Activated naive CD8-positive, alpha-beta T cell treated with anti-CD3 and anti-CD28 coated beads, Interleukin-2, amount 50 U/mL, for 24 hours (primary cell): ENCODE data around the gene TRPC4AP.
"Not testable (repeated sequence)": the region's sequence is repeated elsewhere in the genome, so short reads cannot be mapped to it uniquely, and the experiment has no call there.

Source experiments
- ATAC-seq: fragments of 150-1000 bp; cut with Tn5 transposase; one replicate; pipeline ENCODE4 v1.10.0; 2021
- DNase-seq: peaks from one replicate; pipeline ENCODE4 v3.0.0; 2021
- H3K27ac Mint-ChIP-seq: one replicate; pipeline ENCODE4 v1.8.0; 2021; ENCODE audit warnings: mild to moderate bottlenecking, mixed read lengths
- H3K27me3 Mint-ChIP-seq: one replicate; pipeline ENCODE4 v1.8.0; 2021; ENCODE audit warnings: mixed read lengths
- H3K36me3 Mint-ChIP-seq: one replicate; pipeline ENCODE4 v1.8.0; 2021; ENCODE audit warnings: low read depth, mixed read lengths
- H3K4me1 Mint-ChIP-seq: one replicate; pipeline ENCODE4 v1.8.0; 2021; ENCODE audit warnings: mixed read lengths
- H3K4me3 Mint-ChIP-seq: one replicate; pipeline ENCODE4 v1.8.0; 2021; ENCODE audit warnings: mild to moderate bottlenecking, moderate library complexity, mixed read lengths
- H3K9me3 Mint-ChIP-seq: one replicate; pipeline ENCODE4 v1.8.0; 2021; ENCODE audit warnings: mixed read lengths

TRPC4AP gene

DNA sequence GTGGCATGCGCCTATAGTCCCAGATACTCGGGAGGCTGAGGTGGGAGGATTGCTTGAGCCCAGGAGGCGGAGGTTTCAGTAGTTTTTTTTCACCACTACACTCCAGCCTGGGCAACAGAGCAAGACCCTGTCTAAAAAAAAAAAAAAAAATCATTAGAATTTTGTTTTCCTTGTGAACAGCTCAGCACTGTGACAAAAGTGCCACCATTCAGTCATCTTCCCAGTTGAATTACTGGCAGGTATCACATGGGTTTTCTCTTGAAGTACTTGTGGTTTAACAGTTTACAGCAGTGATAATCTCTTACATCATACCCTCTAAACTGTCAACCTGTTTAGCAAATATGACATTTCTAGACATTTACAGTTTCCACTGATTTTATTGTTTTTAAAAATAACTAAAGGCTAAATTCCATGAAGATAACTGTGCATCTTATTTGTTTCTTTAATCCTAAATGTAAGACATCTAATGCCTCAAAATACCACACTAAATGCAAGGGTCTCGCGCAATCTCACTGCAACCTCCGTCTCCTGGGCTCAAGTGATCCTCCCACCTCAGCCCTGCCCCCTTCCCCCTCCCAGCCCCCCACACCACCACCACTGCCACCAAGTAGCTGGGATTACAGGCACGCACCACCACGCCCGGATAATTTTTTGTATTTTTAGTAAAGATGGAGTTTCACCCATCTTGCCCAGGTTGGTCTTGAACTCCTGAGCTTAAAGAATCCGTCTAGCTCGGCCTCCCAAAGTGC lies 7.0 kb downstream of the TRPC4AP start:
- Mint-ChIP-seq H3K4me1 (peaks cover 57% of the 10 kb centered on the region), H3K27ac (peak overlapping the region; percentile 0), H3K4me3 (no peak overlapping the region), H3K27me3 (no peaks in the 10 kb centered on the region), H3K9me3 (no peaks in the 10 kb centered on the region), H3K36me3 (peaks cover 11% of the 10 kb centered on the region)
- DNase-seq (no peak), ATAC-seq (peak; percentile 77)

DNA sequence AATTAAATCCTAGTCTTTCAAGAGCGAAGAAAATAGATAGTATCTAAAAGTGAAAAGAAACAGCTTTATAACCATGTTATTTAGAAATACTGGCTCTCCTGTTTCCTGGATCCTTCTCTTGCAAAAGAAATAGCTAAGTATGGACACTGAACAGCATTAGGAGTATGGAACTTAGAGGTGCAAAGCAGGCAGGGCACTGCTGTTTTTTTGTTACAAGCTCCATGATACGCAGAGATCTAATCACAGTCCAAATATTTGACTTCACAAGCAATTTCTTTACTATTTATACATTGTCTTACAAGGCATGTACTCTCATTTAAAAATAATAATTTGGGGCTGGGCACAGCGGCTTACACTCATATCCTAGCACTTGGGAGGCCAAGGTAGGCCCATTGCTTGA lies 7.6 kb downstream of the TRPC4AP start:
- H3K36me3 Mint-ChIP-seq: peaks cover 11% of the 10 kb centered on the region
- no peaks in the 10 kb centered on the region for H3K27me3 Mint-ChIP-seq
- H3K9me3 Mint-ChIP-seq: no peaks in the 10 kb centered on the region
- H3K4me1 Mint-ChIP-seq: peaks cover 60% of the 10 kb centered on the region
- ATAC-seq: no peak
- H3K4me3 Mint-ChIP-seq: no peak overlapping the region
- peak overlapping the region; percentile 0 for H3K27ac Mint-ChIP-seq
- no peak for DNase-seq

DNA sequence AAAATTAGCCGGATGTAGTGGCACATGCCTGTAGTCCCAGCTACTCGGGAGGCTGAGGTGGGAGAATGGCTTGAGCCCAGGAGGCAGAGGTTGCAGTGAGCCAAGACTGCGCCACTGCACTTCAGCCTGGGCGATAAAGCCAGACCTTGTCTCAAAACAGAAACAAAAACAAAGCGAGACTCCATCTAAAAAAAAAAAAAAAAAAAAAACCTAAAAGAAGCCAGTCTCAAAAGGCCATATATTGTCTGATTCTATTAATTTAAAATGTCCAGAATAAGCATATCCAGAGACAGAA lies 12.3 kb downstream of the TRPC4AP start:
- Mint-ChIP-seq H3K36me3 (peaks cover 22% of the 10 kb centered on the region), H3K4me1 (peaks cover 44% of the 10 kb centered on the region)
- H3K9me3 Mint-ChIP-seq, DNase-seq, ATAC-seq, H3K27me3 Mint-ChIP-seq, H3K4me3 Mint-ChIP-seq, H3K27ac Mint-ChIP-seq: not testable (repeated sequence)

DNA sequence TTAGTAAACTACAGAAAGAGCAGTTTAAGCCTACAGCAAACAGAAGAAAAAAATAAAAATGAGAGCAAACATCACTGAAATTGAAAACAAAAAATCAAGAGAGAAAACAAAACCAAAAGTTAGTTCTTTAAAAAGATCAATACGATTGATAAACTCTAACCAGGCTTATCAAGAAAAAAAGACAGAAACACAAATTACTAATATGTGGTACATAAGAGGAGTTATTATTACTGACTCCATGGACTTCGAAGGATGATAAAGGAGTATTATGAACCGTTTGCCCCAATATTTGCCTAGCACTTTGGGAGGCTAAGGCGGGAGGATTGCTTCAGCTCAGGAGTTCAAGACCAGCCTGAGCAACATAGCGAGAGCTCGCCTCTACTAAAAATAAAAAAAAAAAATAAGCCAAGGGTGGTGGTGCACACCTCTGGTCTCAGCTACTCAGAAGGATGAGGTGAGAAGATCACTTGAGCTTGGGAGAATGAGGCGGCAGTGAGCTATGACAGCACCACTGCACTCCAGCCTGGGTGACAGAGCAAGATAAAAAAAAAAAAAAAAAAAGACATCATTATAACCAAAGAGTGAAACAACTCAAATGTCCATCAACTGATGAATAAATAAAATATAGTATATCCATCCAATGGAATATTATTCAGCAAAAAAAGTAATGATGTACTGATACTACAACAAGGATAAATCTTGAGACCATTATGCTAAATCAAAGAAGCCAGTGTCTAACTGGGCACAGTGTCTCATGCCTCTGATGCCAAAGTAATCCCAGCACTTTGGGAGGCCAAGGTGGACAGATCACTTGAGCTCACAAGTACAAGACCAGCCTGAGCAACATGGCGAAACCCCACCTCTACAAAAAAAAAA lies 12.9 kb downstream of the TRPC4AP start:
- ATAC-seq (no peak), DNase-seq (no peak)
- Mint-ChIP-seq H3K4me1 (peaks cover 38% of the 10 kb centered on the region), H3K36me3 (peaks cover 28% of the 10 kb centered on the region), H3K4me3 (no peak overlapping the region), H3K27me3 (no peaks in the 10 kb centered on the region), H3K27ac (no peak overlapping the region), H3K9me3 (no peaks in the 10 kb centered on the region)

DNA sequence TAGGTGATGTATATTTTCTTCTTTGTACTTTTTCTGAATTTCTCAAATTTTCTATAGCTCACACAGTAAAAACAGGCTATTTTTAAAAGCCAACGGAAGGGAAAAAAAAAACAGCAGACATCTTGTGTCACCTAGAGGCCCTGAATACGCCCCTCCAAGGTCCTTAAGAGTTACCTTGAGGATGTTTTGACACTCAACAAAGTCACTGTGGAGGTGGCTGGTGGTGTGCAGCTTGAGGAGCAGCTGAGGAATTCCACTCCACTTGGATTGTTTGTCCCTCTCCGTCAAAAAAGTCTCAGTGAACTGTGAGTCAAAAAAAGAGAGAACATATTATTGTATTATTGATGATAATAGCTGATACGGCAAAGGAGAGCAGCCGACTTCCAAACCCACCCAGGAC lies 14.7 kb downstream of the TRPC4AP start:
- Mint-ChIP-seq H3K4me1 (peaks cover 30% of the 10 kb centered on the region), H3K36me3 (peaks cover 42% of the 10 kb centered on the region), H3K27me3 (no peaks in the 10 kb centered on the region), H3K4me3 (no peak overlapping the region), H3K27ac (no peak overlapping the region), H3K9me3 (no peaks in the 10 kb centered on the region)
- ATAC-seq (no peak), DNase-seq (no peak)

DNA sequence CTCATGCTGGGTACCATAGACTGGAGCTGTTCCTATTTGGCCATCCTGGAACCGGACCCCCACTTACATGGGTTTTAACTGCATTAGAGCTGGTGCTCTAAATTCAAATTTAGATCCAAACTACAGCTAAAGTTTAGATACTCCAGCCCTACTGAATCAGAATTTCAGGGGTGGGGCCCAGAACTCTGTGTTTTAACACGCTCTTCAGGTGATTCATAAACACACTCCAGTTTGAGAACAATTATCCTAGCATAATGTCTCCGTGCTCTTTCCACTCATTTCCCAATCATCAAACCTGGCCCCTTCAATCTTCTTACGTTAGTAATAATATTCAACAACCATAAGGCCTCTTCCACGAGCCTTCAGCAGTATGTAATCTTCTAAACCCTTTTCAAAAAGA lies 15.3 kb downstream of the TRPC4AP start:
- H3K27ac Mint-ChIP-seq: no peak overlapping the region
- H3K4me3 Mint-ChIP-seq: no peak overlapping the region
- H3K27me3 Mint-ChIP-seq: no peaks in the 10 kb centered on the region
- DNase-seq (no peak), ATAC-seq (no peak)
- peaks cover 28% of the 10 kb centered on the region for H3K4me1 Mint-ChIP-seq
- no peaks in the 10 kb centered on the region for H3K9me3 Mint-ChIP-seq
- peaks cover 46% of the 10 kb centered on the region for H3K36me3 Mint-ChIP-seq

DNA sequence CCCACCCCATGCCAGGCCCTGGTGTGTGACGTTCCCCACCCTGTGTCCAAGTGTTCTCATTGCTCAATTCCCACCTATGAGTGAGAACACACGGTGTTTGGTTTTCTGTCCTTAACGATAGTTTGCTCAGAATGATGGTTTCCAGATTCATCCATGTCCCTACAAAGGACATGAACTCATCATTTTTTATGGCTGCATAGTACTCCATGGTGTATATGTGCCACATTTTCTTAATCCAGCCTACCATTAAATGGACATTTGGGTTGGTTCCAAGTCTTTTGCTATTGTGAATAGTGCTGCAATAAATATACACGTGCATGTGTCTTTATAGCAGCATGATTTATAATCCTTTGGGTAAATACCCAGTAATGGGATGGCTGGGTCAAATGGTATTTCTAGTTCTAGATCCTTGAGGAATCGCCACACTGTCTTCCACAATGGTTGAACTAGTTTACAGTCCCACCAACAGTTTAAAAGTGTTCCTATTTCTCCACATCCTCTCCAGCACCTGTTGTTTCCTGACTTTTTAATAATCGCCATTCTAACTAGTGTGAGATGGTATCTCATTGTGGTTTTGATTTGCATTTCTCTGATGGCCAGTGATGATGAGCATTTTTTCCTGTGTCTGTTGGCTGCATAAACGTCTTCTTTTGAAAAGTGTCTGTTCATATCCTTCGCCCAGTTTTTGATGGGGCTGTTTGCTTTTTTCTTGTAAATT lies 21.0 kb downstream of the TRPC4AP start:
- peaks cover 25% of the 10 kb centered on the region for H3K4me1 Mint-ChIP-seq
- not testable (repeated sequence) for H3K4me3 Mint-ChIP-seq, ATAC-seq, H3K27me3 Mint-ChIP-seq, DNase-seq, H3K9me3 Mint-ChIP-seq, H3K27ac Mint-ChIP-seq
- peaks cover 58% of the 10 kb centered on the region for H3K36me3 Mint-ChIP-seq

DNA sequence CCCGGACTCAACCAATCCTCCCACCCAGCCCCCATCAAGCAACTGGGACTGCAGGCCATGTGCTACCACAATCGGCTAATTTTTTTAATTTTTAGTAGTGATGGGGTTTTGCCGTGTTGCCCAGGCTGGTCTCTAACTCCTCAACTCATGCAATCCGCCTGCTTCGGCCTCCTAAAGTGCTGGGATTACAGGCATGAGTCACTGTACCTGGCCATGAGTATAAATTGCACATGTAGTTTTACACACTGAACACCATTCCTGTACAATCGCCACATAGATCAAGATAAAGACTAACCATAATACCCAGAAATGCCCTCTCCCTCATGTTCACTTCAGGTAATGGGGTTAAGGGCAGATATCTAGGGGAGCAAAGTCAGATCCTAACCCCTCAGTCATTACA lies 26.4 kb downstream of the TRPC4AP start:
- Mint-ChIP-seq H3K27me3 (no peaks in the 10 kb centered on the region), H3K4me1 (peaks cover 54% of the 10 kb centered on the region), H3K27ac (no peak overlapping the region), H3K9me3 (no peaks in the 10 kb centered on the region), H3K36me3 (peaks cover 38% of the 10 kb centered on the region), H3K4me3 (no peak overlapping the region)
- DNase-seq (no peak), ATAC-seq (no peak)

DNA sequence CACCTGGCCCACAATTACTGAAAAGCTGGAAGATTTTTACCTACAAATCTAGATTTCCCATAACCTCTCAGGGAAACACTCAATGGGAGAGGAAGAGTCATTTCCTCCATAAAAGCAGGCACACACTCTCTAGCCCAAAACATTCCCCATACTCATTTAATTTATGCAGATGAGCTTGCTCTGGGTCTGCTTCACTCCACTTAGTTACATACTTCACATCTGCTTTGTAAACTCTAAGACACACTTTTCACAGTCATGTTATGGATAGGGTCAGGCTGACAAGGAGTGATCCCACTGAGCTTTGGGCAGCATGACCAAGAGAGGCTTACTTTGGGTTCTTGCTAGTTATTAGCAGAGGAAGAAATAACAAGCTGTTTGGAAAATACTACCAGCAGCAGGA lies 27.4 kb downstream of the TRPC4AP start:
- no peaks in the 10 kb centered on the region for H3K27me3 Mint-ChIP-seq
- DNase-seq (no peak), ATAC-seq (no peak)
- peaks cover 48% of the 10 kb centered on the region for H3K4me1 Mint-ChIP-seq
- H3K4me3 Mint-ChIP-seq: no peak overlapping the region
- H3K36me3 Mint-ChIP-seq: peaks cover 37% of the 10 kb centered on the region
- H3K9me3 Mint-ChIP-seq: no peaks in the 10 kb centered on the region
- no peak overlapping the region for H3K27ac Mint-ChIP-seq

DNA sequence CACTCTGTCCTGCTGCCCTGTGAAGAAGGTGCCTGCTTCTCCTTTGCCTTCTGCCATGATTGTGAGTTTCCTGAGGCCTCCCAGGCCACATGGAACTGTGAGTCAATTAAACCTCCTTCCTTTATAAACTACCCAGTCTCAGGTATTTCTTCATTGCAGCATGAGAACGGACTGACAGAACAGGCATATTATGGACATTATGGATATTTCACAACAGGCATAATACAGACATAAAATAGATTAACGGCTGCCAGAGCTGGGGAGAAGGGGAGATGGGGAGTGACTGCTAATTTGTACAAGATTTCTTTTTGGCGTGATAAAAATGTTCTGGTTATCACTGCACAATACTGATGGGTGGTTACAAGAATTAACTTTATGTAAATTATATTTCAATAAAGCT lies 29.4 kb downstream of the TRPC4AP start:
- Mint-ChIP-seq H3K27me3 (no peaks in the 10 kb centered on the region), H3K4me1 (peaks cover 42% of the 10 kb centered on the region), H3K4me3 (no peak overlapping the region), H3K9me3 (no peaks in the 10 kb centered on the region), H3K36me3 (peaks cover 42% of the 10 kb centered on the region), H3K27ac (no peak overlapping the region)
- DNase-seq: no peak
- ATAC-seq: no peak

DNA sequence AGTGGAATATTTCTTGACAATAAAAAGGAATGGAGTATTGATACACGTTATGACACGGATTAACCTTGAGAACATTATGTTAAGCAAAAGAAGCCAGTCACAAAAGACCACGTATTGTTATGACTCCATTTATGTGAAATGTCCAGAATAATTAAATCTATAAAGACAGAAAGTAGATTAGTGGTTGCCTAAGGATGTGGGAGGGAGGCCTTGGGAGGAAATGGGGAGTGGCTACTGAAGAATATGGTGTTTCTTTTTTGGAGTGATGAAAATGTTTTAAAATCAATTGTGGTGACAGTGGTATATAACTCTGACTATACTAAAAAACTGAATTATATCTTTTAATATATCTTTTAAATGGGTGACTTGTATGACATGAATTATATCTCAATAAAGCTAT lies 30.1 kb downstream of the TRPC4AP start:
- Mint-ChIP-seq H3K36me3 (peaks cover 37% of the 10 kb centered on the region), H3K4me3 (no peak overlapping the region), H3K27me3 (no peaks in the 10 kb centered on the region), H3K27ac (peak overlapping the region; percentile 36), H3K9me3 (no peaks in the 10 kb centered on the region), H3K4me1 (peaks cover 40% of the 10 kb centered on the region)
- ATAC-seq (no peak), DNase-seq (no peak)

DNA sequence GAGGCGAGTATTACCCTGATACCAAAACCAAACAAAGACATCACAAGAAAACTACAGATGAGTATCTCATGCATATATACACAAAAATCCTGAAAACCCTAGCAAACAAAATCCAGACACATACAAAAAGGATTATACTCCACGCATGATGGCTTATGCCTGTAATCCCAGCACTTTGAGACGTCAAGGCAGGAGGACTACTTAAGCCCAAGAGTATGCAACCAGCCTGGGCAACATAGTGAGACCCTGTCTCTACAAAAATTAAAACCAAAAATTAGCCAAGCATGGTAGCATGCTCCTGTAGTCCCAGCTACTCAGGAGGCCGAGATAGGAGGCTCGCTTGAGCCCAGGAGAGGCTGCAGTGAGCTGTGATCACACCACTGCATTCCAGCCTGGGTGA lies 32.4 kb downstream of the TRPC4AP start:
- H3K9me3 Mint-ChIP-seq: no peaks in the 10 kb centered on the region
- no peak for ATAC-seq
- H3K27me3 Mint-ChIP-seq: no peaks in the 10 kb centered on the region
- no peak for DNase-seq
- no peak overlapping the region for H3K27ac Mint-ChIP-seq
- peaks cover 38% of the 10 kb centered on the region for H3K36me3 Mint-ChIP-seq
- no peak overlapping the region for H3K4me3 Mint-ChIP-seq
- peaks cover 38% of the 10 kb centered on the region for H3K4me1 Mint-ChIP-seq

DNA sequence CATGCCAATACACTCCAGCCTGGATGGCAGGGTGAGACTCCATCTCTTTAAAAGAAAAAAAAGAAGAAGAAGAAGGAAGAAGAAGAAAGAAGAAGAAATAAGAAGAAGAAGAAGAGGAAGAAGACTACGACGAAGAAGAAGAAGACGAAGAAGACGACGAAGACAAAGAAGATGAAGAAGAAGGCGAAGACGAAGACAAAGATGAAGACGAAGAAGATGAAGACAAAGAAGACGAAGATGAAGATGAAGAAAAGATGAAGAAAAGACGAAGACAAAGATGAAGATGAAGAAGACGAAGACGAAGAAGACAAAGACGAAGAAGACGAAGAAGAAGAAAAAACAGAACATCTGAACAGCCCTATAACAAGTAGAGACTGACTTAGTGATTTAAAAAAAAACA lies 33.0 kb downstream of the TRPC4AP start:
- Mint-ChIP-seq H3K4me1 (peaks cover 39% of the 10 kb centered on the region), H3K4me3 (no peak overlapping the region), H3K9me3 (no peaks in the 10 kb centered on the region), H3K27ac (no peak overlapping the region), H3K27me3 (no peaks in the 10 kb centered on the region), H3K36me3 (peaks cover 43% of the 10 kb centered on the region)
- no peak for DNase-seq
- no peak for ATAC-seq

DNA sequence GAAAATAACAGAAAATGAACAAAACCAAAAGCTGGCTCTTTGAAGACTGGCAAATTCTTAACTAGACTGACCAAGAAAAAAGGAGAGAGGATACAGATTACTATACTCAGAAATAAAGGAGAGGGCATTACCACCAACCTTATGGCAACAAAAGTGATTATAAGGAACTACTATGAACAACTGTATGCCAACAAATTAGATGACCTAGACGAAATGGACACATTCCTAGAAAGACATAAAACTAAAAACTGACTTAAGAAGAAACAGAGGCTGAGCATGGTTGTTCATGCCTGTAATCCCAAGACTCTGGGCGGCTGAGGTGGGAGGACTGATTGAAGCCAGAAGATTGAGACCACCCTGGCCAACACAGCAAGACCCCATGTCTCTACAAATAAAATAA lies 33.5 kb downstream of the TRPC4AP start:
- Mint-ChIP-seq H3K4me3 (no peak overlapping the region), H3K27me3 (no peaks in the 10 kb centered on the region), H3K36me3 (peaks cover 47% of the 10 kb centered on the region), H3K9me3 (no peaks in the 10 kb centered on the region), H3K27ac (no peak overlapping the region), H3K4me1 (peaks cover 39% of the 10 kb centered on the region)
- no peak for ATAC-seq
- no peak for DNase-seq
